Right kidney (tissue), 9 donors: ENCODE measurements around the gene TBX2.
"Not testable (repeated sequence)": the region's sequence is repeated elsewhere in the genome, so short reads cannot be mapped to it uniquely, and the experiment has no call there.

Experiments used
- DNase-seq: peaks from one replicate; pipeline ENCODE4 v3.0.0-alpha.2; 2016
- long read RNA-seq, 8 donors: transcript quantifications; one replicate each; lab custom pipeline, GENCODE V29; 2026

Gene TBX2
- long read RNA-seq, donor 1, transcript TBX2-201 (7 exons, 3,339 nt), result major isoform, 10 of 70 reads
- long read RNA-seq, donor 1, partial matches to known transcripts, result 60 of 70 reads
- long read RNA-seq, donor 1, other reads (novel, unspliced or antisense), result 0 of 70 reads
- long read RNA-seq, donor 2, transcript TBX2-201 (7 exons, 3,339 nt), result major isoform, 5 of 19 reads
- long read RNA-seq, donor 2, partial matches to known transcripts, result 14 of 19 reads
- long read RNA-seq, donor 2, other reads (novel, unspliced or antisense), result 0 of 19 reads
- long read RNA-seq, donor 3, transcript TBX2-201 (7 exons, 3,339 nt), result major isoform, 7 of 25 reads
- long read RNA-seq, donor 3, partial matches to known transcripts, result 18 of 25 reads
- long read RNA-seq, donor 3, other reads (novel, unspliced or antisense), result 0 of 25 reads
- long read RNA-seq, donor 4, transcript TBX2-201 (7 exons, 3,339 nt), result major isoform, 8 of 16 reads
- long read RNA-seq, donor 4, partial matches to known transcripts, result 8 of 16 reads
- long read RNA-seq, donor 4, other reads (novel, unspliced or antisense), result 0 of 16 reads
- long read RNA-seq, donor 5, transcript TBX2-201 (7 exons, 3,339 nt), result major isoform, 15 of 45 reads
- long read RNA-seq, donor 5, partial matches to known transcripts, result 30 of 45 reads
- long read RNA-seq, donor 5, other reads (novel, unspliced or antisense), result 0 of 45 reads
- long read RNA-seq, donor 6, transcript TBX2-201 (7 exons, 3,339 nt), result major isoform, 16 of 84 reads
- long read RNA-seq, donor 6, partial matches to known transcripts, result 67 of 84 reads
- long read RNA-seq, donor 6, other reads (novel, unspliced or antisense), result 0 of 84 reads
- long read RNA-seq, donor 7, result 0 reads
- long read RNA-seq, donor 8, transcript TBX2-201 (7 exons, 3,339 nt), result major isoform, 18 of 37 reads
- long read RNA-seq, donor 8, partial matches to known transcripts, result 19 of 37 reads
- long read RNA-seq, donor 8, other reads (novel, unspliced or antisense), result 0 of 37 reads

- DNase-seq, result peak; percentile 89
Measured at GRCh38 chr17:61399131-61400065, at the start of gene TBX2. Gene TBX2, plus strand, starts transcription at chr17:61399843. Its CDS starts 334 bp downstream, at chr17:61400177.

DNA sequence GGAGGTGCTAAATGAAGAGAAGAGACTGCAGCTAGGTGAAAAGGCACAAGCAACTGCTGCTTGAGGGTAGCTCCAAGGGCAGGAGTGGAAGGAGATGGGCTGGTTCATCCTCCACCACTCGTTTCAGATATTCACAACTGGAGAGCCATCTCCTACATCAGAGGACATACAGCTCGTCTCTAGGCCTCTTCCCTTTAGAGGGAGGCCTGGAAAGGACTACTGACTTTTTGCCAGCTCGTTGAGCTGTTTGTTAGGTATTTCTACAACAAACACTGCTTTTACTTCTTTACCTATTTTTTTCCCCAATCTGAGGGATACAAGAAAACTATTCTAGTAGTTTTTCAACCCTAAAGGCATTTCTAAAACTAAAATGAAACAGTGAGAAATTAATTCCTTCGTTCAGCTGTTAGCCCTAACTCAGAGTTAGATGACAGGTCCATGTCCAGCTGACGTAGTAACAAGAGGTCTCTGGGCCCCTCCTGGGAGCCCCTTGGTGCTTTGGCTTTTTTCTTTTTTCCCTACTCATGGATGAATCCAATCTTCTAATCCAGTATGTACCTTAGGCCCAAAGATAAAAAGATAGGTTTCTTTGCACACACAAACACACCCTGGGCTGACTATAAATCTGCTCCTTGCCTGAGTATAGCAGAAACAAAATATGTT is 47.8 kb upstream of the TBX2 start:
- DNase-seq, result no peak

- DNase-seq, result peak; percentile 62
Measured at GRCh38 chr17:61352408-61352770, 47.3 kb upstream of the TBX2 start.

GRCh38 chr17:61352781-61353491 is 46.7 kb upstream of the TBX2 start:
- no peak for DNase-seq

- no peak for DNase-seq
Measured at GRCh38 chr17:61353615-61354014, 46.0 kb upstream of the TBX2 start.

DNA sequence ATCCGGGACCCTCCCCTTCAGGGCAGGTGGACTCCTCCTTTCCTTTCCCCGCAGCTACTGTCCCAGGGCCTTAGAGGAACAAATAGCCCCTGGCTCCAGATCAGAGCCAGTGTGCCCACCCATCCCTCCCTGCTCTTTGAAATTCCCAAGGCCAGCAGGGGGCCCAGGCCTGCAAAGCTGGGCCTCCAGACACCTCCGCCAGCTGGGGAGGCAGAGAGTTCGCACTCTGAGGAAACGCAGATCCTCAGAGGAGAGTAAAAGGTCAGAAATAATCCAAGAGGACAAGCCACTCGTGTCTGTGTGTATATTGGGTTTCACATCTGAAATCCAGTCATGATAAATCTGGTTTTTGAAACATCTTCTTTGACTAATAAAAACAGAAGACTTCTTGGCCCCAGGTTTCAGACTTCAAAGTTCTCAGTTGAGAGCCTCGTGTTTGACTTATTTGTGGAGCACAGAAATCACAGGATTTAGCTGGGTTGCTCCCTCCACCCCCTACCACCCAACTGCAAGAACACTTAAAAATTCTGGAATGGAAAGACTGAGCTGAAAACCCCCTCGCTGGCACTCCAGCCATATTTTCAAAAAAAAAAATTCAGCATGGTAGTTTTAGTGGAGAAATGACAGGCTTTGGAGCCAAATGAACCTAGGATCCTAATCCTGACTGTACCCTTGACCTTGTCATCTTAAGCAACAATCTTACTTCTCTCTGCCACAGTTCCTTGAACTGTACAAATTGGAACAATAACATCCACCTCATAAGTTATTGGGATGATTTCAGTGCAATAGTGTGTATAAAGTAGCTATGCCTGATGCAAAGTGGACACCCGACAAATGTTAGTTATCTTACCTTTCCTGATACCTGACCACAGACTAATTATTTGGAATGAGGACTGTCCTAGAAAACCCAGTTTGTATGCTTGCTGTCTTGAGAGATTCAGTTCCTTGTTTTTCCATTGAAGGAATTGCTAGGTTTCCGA is 44.5 kb upstream of the TBX2 start:
- DNase-seq, result no peak

- DNase-seq, result not testable (repeated sequence)
Measured at GRCh38 chr17:61357061-61357460, 42.6 kb upstream of the TBX2 start.

GRCh38 chr17:61359513-61359912 is 40.1 kb upstream of the TBX2 start:
- DNase-seq, result not testable (repeated sequence)

DNA sequence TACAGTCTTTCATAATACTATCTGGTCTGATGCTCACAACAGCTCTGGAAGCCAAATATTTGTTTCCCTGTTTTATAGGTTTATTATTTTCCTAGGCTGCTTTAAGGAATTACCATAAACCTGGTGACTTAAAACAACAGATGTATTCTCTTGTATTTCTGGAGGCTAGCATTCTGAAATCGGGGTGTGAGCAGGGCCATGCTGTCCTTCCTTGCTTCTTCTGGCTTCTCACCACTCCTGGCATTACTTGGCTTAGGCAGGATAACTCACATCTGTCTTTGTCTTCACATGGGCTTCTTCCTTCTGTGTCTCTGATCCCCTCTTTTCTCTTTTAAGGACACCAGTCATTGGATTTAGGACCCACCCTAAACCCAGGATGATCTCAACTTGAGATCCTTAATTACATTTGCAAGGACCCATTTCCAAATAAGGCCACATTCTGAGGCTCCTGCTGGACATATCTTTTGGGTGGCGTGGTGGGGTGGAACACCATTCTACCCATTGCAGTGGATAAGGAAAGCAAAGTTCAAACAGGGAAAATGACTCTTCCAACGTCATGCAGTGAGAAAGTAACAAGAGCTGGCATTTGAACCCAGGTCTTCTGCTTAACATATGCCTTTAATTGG is 39.2 kb upstream of the TBX2 start:
- no peak for DNase-seq

- DNase-seq, result no peak
Measured at GRCh38 chr17:61361084-61361483, 38.6 kb upstream of the TBX2 start.

DNA sequence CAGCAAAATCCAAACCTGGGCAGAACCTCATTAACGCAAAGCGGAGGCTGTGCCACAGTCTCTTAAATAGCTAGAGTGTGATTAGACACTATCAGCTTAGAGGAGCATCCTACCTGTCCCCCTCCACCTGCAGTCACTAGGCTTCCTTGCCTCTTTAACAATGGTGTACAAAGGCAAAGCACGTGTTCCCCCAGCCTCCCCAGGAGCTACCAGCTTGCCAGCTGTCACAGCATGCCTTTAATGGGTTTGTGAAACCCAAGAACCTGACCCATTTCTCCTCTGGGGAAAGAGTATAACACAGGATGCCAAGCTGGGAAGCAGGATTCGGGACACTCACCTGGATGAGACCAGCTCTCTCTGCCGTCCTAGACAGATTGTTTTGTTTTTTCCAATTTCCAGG is 37.2 kb upstream of the TBX2 start:
- no peak for DNase-seq

DNA sequence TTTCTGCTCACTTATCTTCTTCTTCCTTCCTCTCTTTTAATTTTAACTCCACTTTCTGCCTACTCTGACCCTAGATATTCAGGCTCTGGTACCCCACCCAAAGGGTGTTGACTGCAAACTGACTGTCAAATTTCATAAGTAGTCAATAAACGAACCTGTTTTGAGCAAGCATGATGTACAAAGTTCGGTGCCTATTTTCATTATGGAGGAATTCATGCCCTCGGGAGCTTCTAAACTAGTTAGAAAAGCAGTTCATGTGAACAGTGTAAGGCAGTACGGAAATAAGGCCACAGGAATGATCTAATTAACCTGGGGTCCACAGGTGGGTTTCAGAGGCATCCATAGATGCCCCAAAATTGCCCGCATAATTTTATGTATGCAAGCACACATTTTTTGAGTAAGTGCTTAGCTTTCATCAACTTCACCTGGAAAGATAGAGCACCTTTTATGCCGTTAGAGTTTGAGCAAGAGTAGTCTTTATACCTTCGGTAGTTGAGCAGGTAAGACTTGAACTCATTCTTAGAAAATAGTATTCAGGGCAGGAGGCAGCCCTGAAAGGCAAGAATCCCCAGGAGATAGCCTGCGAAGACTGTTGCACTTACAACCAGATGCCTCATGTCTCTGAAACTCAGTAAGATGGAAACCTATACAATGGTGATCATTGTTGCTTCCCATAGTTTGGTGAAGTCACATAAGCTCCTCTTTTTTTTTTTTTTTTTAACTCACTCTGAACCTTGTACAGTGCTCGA is 36.6 kb upstream of the TBX2 start:
- no peak for DNase-seq

GRCh38 chr17:61363601-61364462 is 35.8 kb upstream of the TBX2 start:
- no peak for DNase-seq

DNA sequence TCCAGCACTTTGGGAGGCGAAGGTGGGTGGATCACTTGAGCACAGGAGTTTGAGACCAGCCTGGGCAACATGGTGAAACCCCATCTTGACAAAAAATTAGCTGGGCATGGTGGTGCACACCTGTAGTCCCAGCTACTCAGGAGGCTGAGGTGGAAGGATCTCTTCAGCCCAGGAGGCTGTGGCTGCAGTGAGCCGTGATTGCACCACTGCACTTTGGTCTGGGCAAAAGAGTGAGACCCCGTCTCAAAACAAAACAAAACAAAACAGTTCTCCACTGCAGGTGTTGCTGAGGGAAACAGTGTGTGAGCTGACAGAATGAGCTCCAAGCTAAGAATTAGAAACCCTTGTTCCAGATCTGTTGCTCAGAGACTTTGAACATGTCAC is 35.2 kb upstream of the TBX2 start:
- DNase-seq, result no peak

DNA sequence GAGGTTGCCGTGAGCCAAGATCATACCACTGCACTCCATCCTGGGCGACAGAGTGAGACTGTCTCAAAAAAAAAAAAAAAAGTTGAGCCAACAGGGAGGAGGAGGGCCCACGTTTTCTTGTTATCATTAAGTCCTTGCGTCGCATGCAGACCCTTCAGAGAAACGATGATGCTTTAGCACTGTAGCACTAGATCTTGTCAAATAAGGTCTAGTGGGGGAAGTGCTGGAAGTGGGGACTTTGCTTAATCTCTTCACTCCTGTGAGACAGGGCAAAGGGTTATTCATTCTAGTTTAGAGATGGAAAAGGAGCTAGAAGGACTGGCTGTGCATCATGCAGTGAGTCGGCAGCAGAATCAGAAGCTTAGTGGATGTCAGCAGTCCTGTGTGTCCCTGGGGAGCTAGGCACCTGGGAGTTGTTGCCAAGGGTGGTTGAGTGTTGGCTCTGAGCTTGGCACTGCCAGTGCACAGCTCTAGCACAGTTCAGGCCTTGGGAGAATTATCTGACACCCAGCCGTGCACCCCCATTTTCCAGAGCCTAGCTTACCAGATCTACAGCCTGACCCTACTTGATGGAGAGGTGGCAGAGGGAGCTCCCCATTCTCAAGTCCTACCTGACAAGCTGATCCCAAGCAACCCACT is 33.4 kb upstream of the TBX2 start:
- DNase-seq, result no peak

DNA sequence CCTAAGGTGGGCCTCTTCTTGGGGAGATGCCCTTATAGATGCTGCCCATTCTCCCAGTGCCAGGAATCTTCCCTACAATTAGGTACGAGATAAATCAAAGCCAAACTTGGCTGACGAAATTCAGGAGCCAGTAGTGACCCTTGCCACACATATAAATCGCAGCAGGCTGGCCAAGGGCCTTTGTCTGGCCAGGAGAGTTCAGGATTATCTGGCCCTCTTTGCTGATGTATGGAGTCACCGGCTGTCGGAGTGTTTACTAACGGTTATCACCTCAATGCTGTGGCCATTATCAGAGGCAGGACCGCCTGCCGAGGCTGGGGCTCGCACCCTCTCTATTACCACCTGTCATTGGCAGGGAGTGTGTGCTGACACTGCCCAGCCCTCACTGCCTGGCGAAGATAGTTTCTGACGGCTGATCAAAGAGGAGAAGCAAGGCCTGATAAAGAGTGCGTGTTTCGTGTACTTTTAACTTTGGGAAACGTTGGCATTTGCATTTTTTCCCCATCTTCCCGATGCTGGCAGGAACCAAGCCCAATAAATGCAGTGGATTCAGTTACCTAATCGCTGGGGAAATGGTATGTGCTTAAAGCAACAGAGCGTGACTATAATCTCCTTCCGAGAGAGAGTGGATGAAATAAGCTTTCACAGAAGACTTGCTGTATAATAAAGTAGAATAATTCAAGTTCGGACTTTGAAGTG is 32.8 kb upstream of the TBX2 start:
- DNase-seq, result no peak
